HUES48 (cell line): Measurements from ENCODE around the gene KIF22.
"Not testable (repeated sequence)": the region's sequence is repeated elsewhere in the genome, so short reads cannot be mapped to it uniquely, and the experiment has no call there.

Experiments used
- H3K27ac ChIP-seq: one replicate; pipeline ENCODE4 v1.7.0; 2013; ENCODE audit warnings: low read depth, low read length, inconsistent platforms
- H3K27me3 ChIP-seq: 2 replicates; pipeline ENCODE4 v1.6.1; 2013; ENCODE audit warnings: mild to moderate bottlenecking, low read length; ENCODE audit not compliant: control insufficient read depth, insufficient read depth
- H3K36me3 ChIP-seq: 2 replicates; pipeline ENCODE4 v1.6.1; 2013; ENCODE audit warnings: low read length; ENCODE audit not compliant: control insufficient read depth, insufficient read depth
- H3K4me1 ChIP-seq: 2 replicates; pipeline ENCODE4 v1.6.1; 2013; ENCODE audit warnings: mild to moderate bottlenecking, low read length; ENCODE audit not compliant: control insufficient read depth, insufficient read depth
- H3K4me3 ChIP-seq: 2 replicates; pipeline ENCODE4 v1.5.1; 2013; ENCODE audit warnings: mild to moderate bottlenecking, low read depth, low read length
- H3K9ac ChIP-seq: 2 replicates; pipeline ENCODE4 v1.6.1; 2013; ENCODE audit warnings: mild to moderate bottlenecking, low read depth, low read length, moderate library complexity
- H3K9me3 ChIP-seq: 2 replicates; pipeline ENCODE4 v1.6.1; 2013; ENCODE audit warnings: low read length; ENCODE audit not compliant: control insufficient read depth, insufficient read depth

Gene KIF22

GRCh38 chr16:29767062-29767461, 23.5 kb upstream of the KIF22 start:
- Histone ChIP-seq H3K4me1 (no peaks in the 10 kb centered on the region), H3K27ac (no peak overlapping the region), H3K4me3 (no peak overlapping the region), H3K9me3 (no peaks in the 10 kb centered on the region), H3K27me3 (no peaks in the 10 kb centered on the region), H3K36me3 (no peaks in the 10 kb centered on the region), H3K9ac (no peak overlapping the region)

DNA sequence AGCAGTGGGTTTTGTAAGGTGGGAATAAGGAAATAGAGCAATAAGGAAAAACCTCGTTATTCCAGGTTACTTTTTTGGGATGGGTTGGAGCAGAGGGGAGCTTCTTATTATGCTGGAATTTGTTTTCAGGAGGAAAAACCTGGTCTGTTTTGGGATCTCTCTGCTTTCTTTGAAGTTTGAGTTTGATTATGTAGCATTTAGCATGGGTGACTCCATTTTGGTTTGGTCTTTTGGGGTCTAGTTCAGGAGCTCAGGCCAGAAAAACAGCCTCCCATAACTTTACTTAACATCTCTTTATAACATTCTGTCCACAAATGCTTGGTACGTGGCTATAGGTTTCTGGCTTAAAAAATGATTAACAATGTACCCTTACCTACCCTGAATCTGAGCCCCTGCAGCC, 21.0 kb upstream of the KIF22 start:
- H3K27me3 ChIP-seq: no peaks in the 10 kb centered on the region
- H3K9ac ChIP-seq: no peak overlapping the region
- no peaks in the 10 kb centered on the region for H3K9me3 ChIP-seq
- no peaks in the 10 kb centered on the region for H3K36me3 ChIP-seq
- H3K27ac ChIP-seq: no peak overlapping the region
- H3K4me3 ChIP-seq: no peak overlapping the region
- H3K4me1 ChIP-seq: no peaks in the 10 kb centered on the region

- no peaks in the 10 kb centered on the region for H3K4me1 ChIP-seq
- no peak overlapping the region for H3K27ac ChIP-seq
- H3K9ac ChIP-seq: no peak overlapping the region
- H3K27me3 ChIP-seq: no peaks in the 10 kb centered on the region
- H3K36me3 ChIP-seq: no peaks in the 10 kb centered on the region
- no peak overlapping the region for H3K4me3 ChIP-seq
- no peaks in the 10 kb centered on the region for H3K9me3 ChIP-seq
Observed at GRCh38 chr16:29770250-29770929, 20.2 kb upstream of the KIF22 start.

GRCh38 chr16:29772330-29772729, 18.2 kb upstream of the KIF22 start:
- not testable (repeated sequence) for H3K9me3 ChIP-seq, H3K4me3 ChIP-seq, H3K27ac ChIP-seq, H3K27me3 ChIP-seq, H3K9ac ChIP-seq, H3K4me1 ChIP-seq, H3K36me3 ChIP-seq

- Histone ChIP-seq H3K27me3 (peaks cover 5% of the 10 kb centered on the region; the same call in 1 of the 2 replicates), H3K9ac (no peak overlapping the region), H3K36me3 (no peaks in the 10 kb centered on the region), H3K4me3 (no peak overlapping the region), H3K27ac (no peak overlapping the region), H3K9me3 (no peaks in the 10 kb centered on the region), H3K4me1 (no peaks in the 10 kb centered on the region)
Observed at GRCh38 chr16:29774730-29775129, 15.8 kb upstream of the KIF22 start.

DNA sequence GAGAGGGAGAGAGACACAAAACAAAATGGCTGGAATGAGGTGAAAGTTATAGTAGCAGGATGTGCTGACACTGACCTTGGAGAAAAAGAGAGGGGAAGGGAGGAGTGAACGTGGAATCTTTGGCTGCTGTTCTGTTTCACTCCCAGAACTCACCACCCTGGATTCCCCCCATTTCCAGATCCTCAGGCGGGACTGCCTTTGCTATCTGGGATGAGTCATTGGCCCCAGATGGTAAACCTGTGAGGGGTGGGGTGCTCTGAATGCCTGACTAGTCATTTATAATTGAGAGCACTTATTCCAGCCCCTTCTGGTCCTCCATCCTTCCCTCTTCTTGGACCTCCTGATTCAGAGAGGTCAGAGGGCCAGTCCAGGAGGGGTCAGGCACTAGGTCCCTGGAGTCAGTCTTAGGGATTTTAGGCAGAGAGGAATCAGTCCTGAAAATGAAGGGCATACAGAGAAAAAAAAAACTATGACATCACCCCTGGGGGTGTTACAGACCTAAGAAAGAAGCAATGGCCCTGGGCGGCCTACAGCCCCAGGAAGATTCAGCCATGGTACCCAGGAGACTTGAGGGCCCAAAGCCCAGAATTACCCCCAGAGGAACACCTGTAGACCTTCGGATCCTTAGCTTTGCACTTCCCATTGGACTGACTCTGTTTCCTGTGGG, 14.7 kb upstream of the KIF22 start:
- Histone ChIP-seq H3K27ac (no peak overlapping the region), H3K4me3 (no peak overlapping the region), H3K27me3 (peaks cover 5% of the 10 kb centered on the region; the same call in 1 of the 2 replicates), H3K9ac (no peak overlapping the region), H3K36me3 (no peaks in the 10 kb centered on the region), H3K9me3 (no peaks in the 10 kb centered on the region), H3K4me1 (no peaks in the 10 kb centered on the region)

DNA sequence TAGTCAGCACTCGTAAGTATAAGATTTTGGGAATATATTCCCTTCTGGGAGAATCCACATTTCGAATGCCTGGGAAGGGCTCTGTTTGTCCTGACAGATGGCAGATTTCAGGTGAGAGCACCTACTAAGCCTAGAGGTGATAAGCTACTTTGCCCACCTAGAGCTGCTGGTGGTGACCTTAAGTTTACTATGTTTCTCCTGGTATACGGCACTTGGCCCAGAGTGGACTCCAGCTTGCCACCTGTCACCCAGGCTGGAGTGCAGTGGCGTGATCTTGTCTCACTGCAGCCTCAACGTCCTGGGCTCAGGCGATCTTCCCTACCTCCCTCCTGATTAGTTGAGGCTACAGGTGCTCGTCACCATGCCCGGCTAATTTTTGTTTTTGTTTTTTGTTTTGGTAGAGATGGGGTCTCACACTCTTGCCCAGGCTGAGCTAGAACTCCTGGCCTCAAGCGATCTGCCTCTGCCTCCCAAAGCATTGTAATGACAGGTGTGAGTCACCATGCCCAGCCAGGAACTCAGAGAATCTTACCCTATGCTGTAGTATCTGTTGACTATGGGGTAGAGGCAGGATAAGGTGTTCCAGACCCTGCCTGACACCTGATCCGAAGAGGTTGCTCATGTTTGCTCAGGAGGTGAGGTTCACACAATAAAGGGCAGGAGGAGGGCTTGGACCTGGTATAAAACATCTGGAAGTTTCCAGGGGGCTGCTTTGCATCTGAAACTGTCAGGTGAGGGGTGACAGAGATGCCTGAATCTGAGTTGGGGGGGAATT, 12.8 kb upstream of the KIF22 start, which contains the start of gene ZG16:
Gene ZG16 (plus strand): TSS at position 681 of the 775 bp plus-strand sequence. CDS start 1,011 bp downstream, outside the sequence.
- H3K27me3 ChIP-seq: peaks cover 5% of the 10 kb centered on the region; the same call in 1 of the 2 replicates
- H3K9ac ChIP-seq: no peak within 1 kb of the TSS
- no peak within 1 kb of the TSS for H3K27ac ChIP-seq
- H3K36me3 ChIP-seq: no peaks in the 10 kb centered on the region
- no peaks in the 10 kb centered on the region for H3K9me3 ChIP-seq
- H3K4me3 ChIP-seq: no peak within 1 kb of the TSS
- H3K4me1 ChIP-seq: no peaks in the 10 kb centered on the region

DNA sequence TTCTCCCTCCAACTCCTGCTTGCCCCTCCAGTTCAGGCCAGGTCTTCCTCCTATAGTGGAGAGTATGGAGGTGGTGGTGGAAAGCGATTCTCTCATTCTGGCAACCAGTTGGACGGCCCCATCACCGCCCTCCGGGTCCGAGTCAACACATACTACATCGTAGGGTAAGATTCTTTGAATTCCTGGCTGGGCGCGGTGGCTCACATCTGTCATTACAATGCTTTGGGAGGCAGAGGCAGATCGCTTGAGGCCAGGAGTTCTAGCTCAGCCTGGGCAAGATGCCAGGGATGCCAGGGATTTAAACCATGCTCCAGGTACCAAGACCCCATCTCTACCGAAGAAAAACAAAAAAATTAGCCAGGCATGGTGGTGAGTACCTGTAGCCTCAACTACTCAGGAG, 11.1 kb upstream of the KIF22 start:
- Histone ChIP-seq H3K36me3 (no peaks in the 10 kb centered on the region), H3K9me3 (no peaks in the 10 kb centered on the region), H3K9ac (no peak overlapping the region), H3K27me3 (peaks cover 5% of the 10 kb centered on the region; the same call in 1 of the 2 replicates), H3K4me1 (no peaks in the 10 kb centered on the region), H3K4me3 (no peak overlapping the region), H3K27ac (no peak overlapping the region)

DNA sequence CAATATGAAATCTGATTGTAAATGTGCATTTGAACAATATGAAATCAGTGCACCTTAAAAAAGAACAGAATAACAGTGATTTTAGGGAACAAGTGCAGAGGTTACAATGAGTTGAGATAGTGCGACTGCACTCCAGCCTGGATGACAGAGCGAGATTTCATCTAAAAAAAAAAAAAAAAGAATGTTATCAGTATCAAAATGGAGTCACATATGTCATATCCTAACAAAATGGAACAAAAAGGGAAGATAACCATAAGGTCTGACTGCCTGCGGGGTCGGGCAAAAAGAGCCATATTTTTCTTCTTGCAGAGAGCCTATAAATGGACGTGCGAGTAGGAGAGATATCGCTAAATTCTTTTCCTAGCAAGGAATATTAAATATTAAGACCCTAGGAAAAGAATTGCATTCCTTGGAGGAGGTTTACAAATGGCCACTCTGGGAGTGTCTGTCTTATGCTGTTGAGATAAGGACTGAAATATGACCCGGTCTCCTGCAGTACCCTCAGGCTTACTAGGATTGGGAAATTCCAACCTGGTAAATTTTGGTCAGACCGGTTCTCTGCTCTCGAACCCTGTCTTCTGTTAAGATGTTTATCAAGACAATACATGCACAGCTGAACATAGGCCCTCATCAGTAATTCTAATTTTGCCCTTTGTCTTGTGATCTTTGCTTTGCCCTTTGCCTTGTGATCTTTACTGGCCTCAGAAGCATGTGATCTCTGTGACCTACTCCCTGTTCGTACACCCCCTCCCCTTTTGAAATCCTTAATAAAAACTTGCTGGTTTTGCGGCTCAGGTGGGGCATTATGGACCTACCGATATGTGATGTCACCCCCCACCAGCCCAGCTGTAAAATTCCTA, 7.2 kb upstream of the KIF22 start:
- not testable (repeated sequence) for H3K27ac ChIP-seq, H3K9me3 ChIP-seq, H3K4me1 ChIP-seq

DNA sequence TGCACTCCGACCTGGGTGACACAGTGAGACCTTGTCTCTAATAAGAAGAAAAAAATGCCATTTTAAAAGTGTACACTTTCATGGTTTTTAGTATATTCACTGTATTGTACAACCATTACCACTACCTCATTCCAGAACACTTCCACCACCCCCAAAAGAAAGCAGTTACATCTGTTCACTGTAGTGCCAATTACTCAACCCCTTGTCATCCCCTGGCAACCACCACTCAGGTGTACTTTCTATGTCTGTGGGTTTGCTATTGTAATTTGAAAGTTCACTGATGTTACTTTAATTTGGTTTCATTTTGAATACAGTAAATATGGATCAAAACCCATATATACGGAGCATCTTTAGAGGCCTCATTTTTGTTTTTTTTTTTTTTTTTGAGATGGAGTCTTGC, 6.4 kb upstream of the KIF22 start:
- Histone ChIP-seq H3K4me3 (no peak overlapping the region), H3K4me1 (0 out of 2 replicates have a peak, but pooled peaks cover 2% of the 10 kb centered on the region), H3K9me3 (no peaks in the 10 kb centered on the region), H3K36me3 (no peaks in the 10 kb centered on the region), H3K27ac (no peak overlapping the region), H3K9ac (no peak overlapping the region), H3K27me3 (no peaks in the 10 kb centered on the region; the same call in none of the 2 replicates)

More for the DNA sequence above, 7.2 kb upstream of the KIF22 start:
- not testable (repeated sequence) for H3K27me3 ChIP-seq, H3K9ac ChIP-seq, H3K4me3 ChIP-seq, H3K36me3 ChIP-seq
